GM23248 (cell line): ENCODE data around the gene FCHO1.

Source experiments
- EZH2 ChIP-seq: fragments of 200-600 bp; sonication (generic); IDR thresholded peaks from 2 replicates; pipeline ENCODE4 v1.6.1; 2018; ENCODE audit warnings: antibody characterized with exemption, mild to moderate bottlenecking; ENCODE audit not compliant: insufficient read depth, poor library complexity, severe bottlenecking
- EZH2phosphoT487 ChIP-seq: fragments of 200-600 bp; sonication (generic); IDR thresholded peaks from 2 replicates; pipeline ENCODE4 v1.6.1; 2018; ENCODE audit warnings: antibody characterized with exemption, moderate library complexity, mild to moderate bottlenecking, low read depth; ENCODE audit not compliant: insufficient read depth

- TF ChIP-seq EZH2 (no peak), EZH2phosphoT487 (no peak)
Measured at GRCh38 chr19:17752865-17753639, 1.8 kb downstream of the FCHO1 start.
